ENCODE results near the gene PRPF8. TPM values are rescaled to one million over a fixed set of nuclear protein-coding genes. Genes with fewer than 3 reads are reported as not detected.
A peak's percentile ranks its signal among the peaks of the same experiment; 100 is the strongest.
"Not testable (repeated sequence)": the region's sequence is repeated elsewhere in the genome, so short reads cannot be mapped to it uniquely, and the experiment has no call there.

The PRPF8 gene
- total RNA-seq, 1 donor from 2014 or later, result 378 TPM

- Mint-ChIP-seq H3K36me3 (ENCODE audit: insufficient read depth) (peaks cover 1% of the 10 kb centered on the region), H3K27ac (no peak overlapping the region), H3K27me3 (no peaks in the 10 kb centered on the region), H3K4me1 (ENCODE audit: low read depth) (peaks cover 3% of the 10 kb centered on the region), H3K4me3 (ENCODE audit: low read depth) (peak overlapping the region; percentile 61), H3K9me3 (ENCODE audit: low read depth) (no peaks in the 10 kb centered on the region)
- no peak for TF ChIP-seq CTCF (IDR thresholded peaks at IDR 0.05; ENCODE audit: unreplicated experiment)
- DNase-seq (ENCODE audit: low spot score, unreplicated experiment), result no peak
Observed at GRCh38 chr17:1725642-1726511, 41.2 kb upstream of the PRPF8 start.

GRCh38 chr17:1724869-1725641, 40.4 kb upstream of the PRPF8 start:
- Mint-ChIP-seq H3K27ac (no peak overlapping the region), H3K4me3 (ENCODE audit: low read depth) (peak overlapping the region; percentile 61), H3K9me3 (ENCODE audit: low read depth) (no peaks in the 10 kb centered on the region), H3K27me3 (no peaks in the 10 kb centered on the region), H3K4me1 (ENCODE audit: low read depth) (peaks cover 3% of the 10 kb centered on the region), H3K36me3 (ENCODE audit: insufficient read depth) (peaks cover 1% of the 10 kb centered on the region)
- TF ChIP-seq CTCF (IDR thresholded peaks at IDR 0.05; ENCODE audit: unreplicated experiment), result peak; percentile 14
- no peak for DNase-seq (ENCODE audit: low spot score, unreplicated experiment)

GRCh38 chr17:1724351-1724868, 39.7 kb upstream of the PRPF8 start, which contains the start of gene WDR81:
WDR81 (plus strand) TSS chr17:1724704; CDS start chr17:1724960, 256 bp downstream.
- Mint-ChIP-seq H3K27me3 (no peaks in the 10 kb centered on the region), H3K4me1 (ENCODE audit: low read depth) (peaks cover 3% of the 10 kb centered on the region), H3K36me3 (ENCODE audit: insufficient read depth) (peaks cover 1% of the 10 kb centered on the region), H3K4me3 (ENCODE audit: low read depth) (peak within 1 kb of the TSS; percentile 65), H3K9me3 (ENCODE audit: low read depth) (no peaks in the 10 kb centered on the region), H3K27ac (peak within 1 kb of the TSS; percentile 81)
- TF ChIP-seq CTCF (IDR thresholded peaks at IDR 0.05; ENCODE audit: unreplicated experiment), result no peak
- peak; percentile 80 for DNase-seq (ENCODE audit: low spot score, unreplicated experiment)

GRCh38 chr17:1722022-1722421, 37.4 kb upstream of the PRPF8 start:
- not testable (repeated sequence) for H3K27ac Mint-ChIP-seq; H3K4me3 Mint-ChIP-seq (ENCODE audit: low read depth); H3K27me3 Mint-ChIP-seq; H3K9me3 Mint-ChIP-seq (ENCODE audit: low read depth); DNase-seq (ENCODE audit: low spot score, unreplicated experiment); H3K36me3 Mint-ChIP-seq (ENCODE audit: insufficient read depth)
- peaks cover 12% of the 10 kb centered on the region for H3K4me1 Mint-ChIP-seq (ENCODE audit: low read depth)

GRCh38 chr17:1720856-1721386, 36.3 kb upstream of the PRPF8 start:
- Mint-ChIP-seq H3K27me3 (no peaks in the 10 kb centered on the region), H3K27ac (no peak overlapping the region), H3K4me3 (ENCODE audit: low read depth) (no peak overlapping the region), H3K9me3 (ENCODE audit: low read depth) (no peaks in the 10 kb centered on the region), H3K36me3 (ENCODE audit: insufficient read depth) (peaks cover 1% of the 10 kb centered on the region), H3K4me1 (ENCODE audit: low read depth) (peaks cover 12% of the 10 kb centered on the region)
- peak; percentile 52 for DNase-seq (ENCODE audit: low spot score, unreplicated experiment)
- peak; percentile 98 for TF ChIP-seq CTCF (IDR thresholded peaks at IDR 0.05; ENCODE audit: unreplicated experiment)

All from progenitor cell of endocrine pancreas (in vitro differentiated cells).